ENCODE data around the gene ELP2. TPM values are rescaled to one million over a fixed set of nuclear protein-coding genes. Genes with fewer than 3 reads are reported as not detected.

The ELP2 gene
- total RNA-seq, 2 donors from 2014 or later = 49.7 to 80.4 TPM

GRCh38 chr18:36186461-36187192 lies 56.9 kb downstream of the ELP2 start:
- no peak for DNase-seq (ENCODE audit: low spot score)
- intact Hi-C loops (cut with DNase I) = loop anchor here (5.0 to 10.0 kb wide), 2 partner anchors 59 to 488 kb away; partner anchors contain the start of genes ELP2 and SLC39A6
- no peak for TF ChIP-seq POLR2A (IDR thresholded peaks at IDR 0.05)
- TF ChIP-seq POLR2AphosphoS5 (IDR thresholded peaks at IDR 0.05) = no peak
- TF ChIP-seq, protein P1, sequence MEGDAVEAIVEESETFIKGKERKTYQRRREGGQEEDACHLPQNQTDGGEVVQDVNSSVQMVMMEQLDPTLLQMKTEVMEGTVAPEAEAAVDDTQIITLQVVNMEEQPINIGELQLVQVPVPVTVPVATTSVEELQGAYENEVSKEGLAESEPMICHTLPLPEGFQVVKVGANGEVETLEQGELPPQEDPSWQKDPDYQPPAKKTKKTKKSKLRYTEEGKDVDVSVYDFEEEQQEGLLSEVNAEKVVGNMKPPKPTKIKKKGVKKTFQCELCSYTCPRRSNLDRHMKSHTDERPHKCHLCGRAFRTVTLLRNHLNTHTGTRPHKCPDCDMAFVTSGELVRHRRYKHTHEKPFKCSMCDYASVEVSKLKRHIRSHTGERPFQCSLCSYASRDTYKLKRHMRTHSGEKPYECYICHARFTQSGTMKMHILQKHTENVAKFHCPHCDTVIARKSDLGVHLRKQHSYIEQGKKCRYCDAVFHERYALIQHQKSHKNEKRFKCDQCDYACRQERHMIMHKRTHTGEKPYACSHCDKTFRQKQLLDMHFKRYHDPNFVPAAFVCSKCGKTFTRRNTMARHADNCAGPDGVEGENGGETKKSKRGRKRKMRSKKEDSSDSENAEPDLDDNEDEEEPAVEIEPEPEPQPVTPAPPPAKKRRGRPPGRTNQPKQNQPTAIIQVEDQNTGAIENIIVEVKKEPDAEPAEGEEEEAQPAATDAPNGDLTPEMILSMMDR (IDR thresholded peaks at IDR 0.05) = no peak
- Histone ChIP-seq H3K9me3 (no peaks in the 10 kb centered on the region), H3K4me1 (replicated peaks) (no peaks in the 10 kb centered on the region), H3K27me3 (replicated peaks; ENCODE audit: insufficient read depth) (no peaks in the 10 kb centered on the region), H3K36me3 (no peaks in the 10 kb centered on the region), H3K27ac (peak overlapping the region; percentile 59 to 60), H3K4me3 (peak overlapping the region; percentile 64)
- 6% methylated on average over 47 of the region's 47 CpGs for WGBS

- H3K4me1 ChIP-seq (replicated peaks) = no peaks in the 10 kb centered on the region
- TF ChIP-seq, protein P1 (IDR thresholded peaks at IDR 0.05) = no peak
- TF ChIP-seq POLR2AphosphoS5 (IDR thresholded peaks at IDR 0.05) (peak; percentile 24), POLR2A (IDR thresholded peaks at IDR 0.05) (peak; percentile 69)
- H3K4me3 ChIP-seq = peak within 1 kb of the TSS; percentile 64
- intact Hi-C loops (cut with DNase I) = loop anchor here (5.0 to 10.0 kb wide), 2 partner anchors 60 to 487 kb away; partner anchors contain the start of genes ELP2 and SLC39A6
- H3K36me3 ChIP-seq = no peaks in the 10 kb centered on the region
- peak within 1 kb of the TSS; percentile 59 to 60 for H3K27ac ChIP-seq
- peak; percentile 72 for DNase-seq (ENCODE audit: low spot score)
- no peaks in the 10 kb centered on the region for H3K9me3 ChIP-seq
- H3K27me3 ChIP-seq (replicated peaks; ENCODE audit: insufficient read depth) = no peaks in the 10 kb centered on the region
- 0% methylated on average over 39 of the region's 66 CpGs for WGBS
Observed at GRCh38 chr18:36187193-36187825, 57.6 kb downstream of the ELP2 start, which contains the start of gene MOCOS. Gene MOCOS, plus strand, starts transcription at chr18:36187497. Its CDS starts 43 bp downstream, at chr18:36187540.

- no peaks in the 10 kb centered on the region for H3K27me3 ChIP-seq (replicated peaks; ENCODE audit: insufficient read depth)
- intact Hi-C loops (cut with DNase I) = loop anchor here (5.0 to 10.0 kb wide), 2 partner anchors 61 to 487 kb away; partner anchors contain the start of genes ELP2 and SLC39A6
- DNase-seq (ENCODE audit: low spot score) = no peak
- 52% methylated on average over 32 of the region's 43 CpGs for WGBS
- no peaks in the 10 kb centered on the region for H3K36me3 ChIP-seq
- TF ChIP-seq, protein P1 (IDR thresholded peaks at IDR 0.05) = no peak
- TF ChIP-seq POLR2AphosphoS5 (IDR thresholded peaks at IDR 0.05) (no peak), POLR2A (IDR thresholded peaks at IDR 0.05) (no peak)
- peak overlapping the region; percentile 59 to 60 for H3K27ac ChIP-seq
- H3K4me3 ChIP-seq = peak overlapping the region; percentile 64
- H3K4me1 ChIP-seq (replicated peaks) = no peaks in the 10 kb centered on the region
- H3K9me3 ChIP-seq = no peaks in the 10 kb centered on the region
Observed at GRCh38 chr18:36187826-36188721, 58.4 kb downstream of the ELP2 start.

- no peak for TF ChIP-seq POLR2A (IDR thresholded peaks at IDR 0.05)
- TF ChIP-seq, protein P1 (IDR thresholded peaks at IDR 0.05) = no peak
- no peak for TF ChIP-seq POLR2AphosphoS5 (IDR thresholded peaks at IDR 0.05)
- WGBS = 87% methylated on average over 3 of the region's 3 CpGs
- H3K27me3 ChIP-seq (replicated peaks; ENCODE audit: insufficient read depth) = no peaks in the 10 kb centered on the region
- H3K9me3 ChIP-seq = no peaks in the 10 kb centered on the region
- DNase-seq (ENCODE audit: low spot score) = no peak
- H3K4me3 ChIP-seq = no peak overlapping the region
- no peaks in the 10 kb centered on the region for H3K36me3 ChIP-seq
- no peak overlapping the region for H3K27ac ChIP-seq
- intact Hi-C loops (cut with DNase I) = loop anchor here (5.0 to 10.0 kb wide), 2 partner anchors 62 to 486 kb away; partner anchors contain the start of genes ELP2 and SLC39A6
- H3K4me1 ChIP-seq (replicated peaks) = no peaks in the 10 kb centered on the region
Observed at GRCh38 chr18:36188916-36189315, 59.2 kb downstream of the ELP2 start.
